K562 (cell line): ENCODE measurements around the gene OSBPL10. TPM values are rescaled to one million over a fixed set of nuclear protein-coding genes. Genes with fewer than 3 reads are reported as not detected.

Experiments
- ATAC-seq: fragments of 200-7000 bp; cut with Tn5 transposase; 3 replicates; pipeline ENCODE4 v1.9.1; 2020; ENCODE audit warnings: moderate library complexity
- BruUV-seq: library from RNA; stranded (reverse); fragments of 400-500 nt; replicated peaks from 2 replicates; lab custom pipeline; 2021; lab: Mats Ljungman, UMichigan
- CTCF ChIA-PET: fragments of 300-600 bp; formaldehyde crosslinking; extraction: SDS; loops from one replicate; lab custom pipeline; 2021; ENCODE audit warnings: low intra/inter-chr PET ratio; lab: Yijun Ruan, JAX
- POLR2A ChIA-PET: fragments of 300-600, 350-650 bp; sonication (Branson Sonifier 250); formaldehyde crosslinking; extraction: SDS; loops from one replicate; lab custom pipeline; 2021; ENCODE audit warnings: antibody characterized with exemption, inconsistent platforms; lab: Yijun Ruan, JAX
- DNase-seq, 4 experiments: peaks; one replicate each; pipeline versions ENCODE4 v3.0.0 to v3.0.0-alpha.2; 2011 to 2018; ENCODE audit warnings: low spot score in 3 of 4, mixed read lengths in 3 of 4; ENCODE audit errors: extremely low read depth in 1 of 4
- FAIRE-seq: peaks from 2 replicates; lab custom pipeline; 2011; peaks lifted over from hg19 to GRCh38; lab: Jason Lieb, UNC
- H2AFZ ChIP-seq: 2 replicates; pipeline ENCODE4 v1.6.0; 2011; ENCODE audit warnings: low read depth, low read length, control low read depth, inconsistent platforms
- H3K27ac ChIP-seq: fragments of 200-600 bp; 3 replicates; pipeline ENCODE4 v1.8.0; 2011; ENCODE audit warnings: low read depth, mild to moderate bottlenecking, control low read depth, inconsistent platforms, low read length, moderate library complexity, mixed read lengths; ENCODE audit errors: extremely low read depth
- H3K27me3 ChIP-seq, 2 experiments: fragments of 300-600 bp in 1 of 2; 2 replicates in 1 of 2; 3 replicates in 1 of 2; pipeline versions ENCODE4 v1.6.0 to v1.8.0; 2011; ENCODE audit warnings: inconsistent platforms in 2 of 2, low read length in 2 of 2, mild to moderate bottlenecking in 1 of 2, mixed read lengths in 1 of 2, moderate library complexity in 1 of 2; ENCODE audit not compliant: control insufficient read depth in 2 of 2, insufficient read depth in 2 of 2
- H3K36me3 ChIP-seq: fragments of 300-600 bp; 3 replicates; pipeline ENCODE4 v1.8.0; 2011; ENCODE audit warnings: mild to moderate bottlenecking, low read length, inconsistent platforms; ENCODE audit not compliant: control insufficient read depth, insufficient read depth
- H3K4me1 ChIP-seq, 2 experiments: fragments of 200-600 bp in 1 of 2; replicated peaks in 1 of 2; 2 replicates in 1 of 2; 3 replicates in 1 of 2; pipeline versions ENCODE4 v1.5.1 to v1.8.0; 2011; ENCODE audit warnings: inconsistent platforms in 2 of 2, low read length in 2 of 2, mild to moderate bottlenecking in 1 of 2, mixed read lengths in 1 of 2, moderate library complexity in 1 of 2; ENCODE audit not compliant: control insufficient read depth in 2 of 2, insufficient read depth in 2 of 2
- H3K4me2 ChIP-seq: 2 replicates; pipeline ENCODE4 v1.6.1; 2011; ENCODE audit warnings: low read length, control low read depth, inconsistent platforms, mixed read lengths; ENCODE audit not compliant: insufficient read depth
- H3K4me3 ChIP-seq: fragments of 200-600 bp; sonication (generic), shearing (Covaris generic); 2 replicates; pipeline ENCODE4 v1.5.1; 2016; ENCODE audit warnings: control low read depth, inconsistent platforms
- H3K79me2 ChIP-seq: fragments of 200-600 bp; 3 replicates; pipeline ENCODE4 v1.8.0; 2011; ENCODE audit warnings: low read length, inconsistent platforms; ENCODE audit not compliant: control insufficient read depth, insufficient read depth
- H3K9ac ChIP-seq, 2 experiments: 2 replicates each; pipeline versions ENCODE4 v1.6.0 to v1.6.1; 2011; ENCODE audit warnings: low read depth in 2 of 2, low read length in 2 of 2, control low read depth in 1 of 2, inconsistent platforms in 1 of 2, mild to moderate bottlenecking in 1 of 2, mixed read lengths in 1 of 2; ENCODE audit not compliant: insufficient read depth in 1 of 2
- H3K9me1 ChIP-seq: one replicate; pipeline ENCODE4 v1.6.0; 2011; ENCODE audit warnings: inconsistent platforms, mild to moderate bottlenecking, low read length, moderate library complexity; ENCODE audit not compliant: control insufficient read depth, insufficient read depth
- H3K9me3 ChIP-seq: replicated peaks from 2 replicates; pipeline ENCODE4 v1.5.1; 2011; ENCODE audit warnings: low read depth, low read length, inconsistent platforms; ENCODE audit not compliant: control insufficient read depth, insufficient read depth
- H4K20me1 ChIP-seq: replicated peaks from 2 replicates; pipeline ENCODE4 v1.6.1; 2011; ENCODE audit warnings: low read length, inconsistent platforms, mixed read lengths; ENCODE audit not compliant: control insufficient read depth, insufficient read depth
- TCF15 ChIP-seq: fragments of 250-450 bp; sonication (Bioruptor Pico); IDR thresholded peaks from 2 replicates; pipeline ENCODE4 v1.8.0; 2022; ENCODE audit warnings: moderate library complexity, mild to moderate bottlenecking, inconsistent platforms
- USF1 ChIP-seq: sonication (generic); formaldehyde crosslinking; IDR thresholded peaks from 2 replicates; pipeline ENCODE4 v1.9.0; 2022; ENCODE audit warnings: mild to moderate bottlenecking, missing genetic modification reagents
- ZNF398 ChIP-seq: fragments of 250-450 bp; sonication (Bioruptor Pico); IDR thresholded peaks from 2 replicates; pipeline ENCODE4 v1.8.0; 2021; ENCODE audit warnings: moderate library complexity, mild to moderate bottlenecking, inconsistent platforms
- ZNF445 ChIP-seq: fragments of 250-450 bp; sonication (Bioruptor Pico); IDR thresholded peaks from 2 replicates; pipeline ENCODE4 v1.4.0; 2020; ENCODE audit warnings: low read depth, mild to moderate bottlenecking, moderate library complexity
- WGBS: fragments of 100-300 bp; shearing (Covaris generic); methylation state at CpG from one replicate; pipeline ENCODE4 v1.1.6; 2016; ENCODE audit warnings: low coverage, mixed read lengths; ENCODE audit not compliant: insufficient coverage; ENCODE audit errors: missing lambda C conversion rate; 5-methylcytosine and 5-hydroxymethylcytosine counted together
- in situ Hi-C: fragments of 300-500 bp; cut with MboI; formaldehyde crosslinking; loops from 4 replicates; pipeline ENCODE4 v1.15.0; 2018; ENCODE audit warnings: inconsistent platforms, mixed read lengths
- intact Hi-C: fragments of 100-400 bp; cut with micrococcal nuclease; formaldehyde crosslinking; loops from 2 replicates; pipeline ENCODE4 v1.14.2; 2022
- polyA plus RNA-seq, 8 experiments: library from polyadenylated mRNA; depleted of rRNA in 4 of 8; stranded (reverse) in 5 of 8; unstranded in 3 of 8; fragments of >200 nt; fragmentation: Nextera tagmentation in 2 of 8; fragmentation: Illumina TruSeq in 1 of 8; extraction: Ambion mirVana in 2 of 8; extraction: Trizol in 1 of 8; gene quantifications; 2 replicates each; pipeline versions ENCODE4 v1.2.1 to v1.2.3, GENCODE V29; 2011 to 2014; ENCODE audit warnings: inconsistent platforms in 1 of 8, missing spikeins in 1 of 8
- total RNA-seq, 7 experiments: library from RNA; depleted of rRNA in 6 of 7; stranded (reverse); fragments of >200 nt in 6 of 7; fragmentation: Illumina TruSeq in 2 of 7; extraction: Trizol in 2 of 7; gene quantifications; 2 replicates each; pipeline versions ENCODE4 v1.2.1 to v1.2.3, GENCODE V29; 2011 to 2021; ENCODE audit warnings: low replicate concordance in 1 of 7

The OSBPL10 gene
- total and polyA plus RNA-seq, 9 of the 15 experiments (the other 6 are each of a cell fraction or from before 2014, with no cell fraction given): 0.03 to 0.19 (median 0.14) TPM; not detected in 2

GRCh38 chr3:31680072-31680870 is 300.8 kb downstream of the OSBPL10 start:
- no peak for TF ChIP-seq ZNF445 (CRISPR knock-in tag)
- ChIA-PET CTCF (no interaction called here), POLR2A (no interaction called here)
- WGBS: 2% methylated on average over 10 of the region's 10 CpGs
- no peaks in the 10 kb centered on the region for H3K4me1 ChIP-seq
- H2AFZ ChIP-seq: no peak overlapping the region
- H4K20me1 ChIP-seq: no peaks in the 10 kb centered on the region
- H3K9me1 ChIP-seq: no peaks in the 10 kb centered on the region
- FAIRE-seq (no peak), DNase-seq (no peak), ATAC-seq (no peak)
- H3K9me3 ChIP-seq: no peaks in the 10 kb centered on the region
- H3K4me3 ChIP-seq: no peak overlapping the region
- no peaks in the 10 kb centered on the region for H3K79me2 ChIP-seq
- in situ Hi-C loops (no loop called here), intact Hi-C loops (no loop called here)
- no peaks in the 10 kb centered on the region for H3K36me3 ChIP-seq
- peaks cover 20 to 54% of the 10 kb centered on the region in 2 experiments for H3K27me3 ChIP-seq
- no peak overlapping the region for H3K4me2 ChIP-seq
- no peak overlapping the region for H3K9ac ChIP-seq
- no TSS peak for BruUV-seq
- no peak overlapping the region for H3K27ac ChIP-seq

- H3K9ac ChIP-seq: no peak overlapping the region
- no peak overlapping the region for H3K4me2 ChIP-seq
- CTCF ChIA-PET: no interaction called here
- no peak overlapping the region for H3K27ac ChIP-seq
- H3K9me3 ChIP-seq: no peaks in the 10 kb centered on the region
- FAIRE-seq: no peak
- no peaks in the 10 kb centered on the region for H3K36me3 ChIP-seq
- H3K9me1 ChIP-seq: no peaks in the 10 kb centered on the region
- WGBS: 2% methylated on average over 8 of the region's 8 CpGs
- intact Hi-C loops (no loop called here), in situ Hi-C loops (no loop called here)
- BruUV-seq: no TSS peak
- H3K27me3 ChIP-seq: peaks cover 16 to 34% of the 10 kb centered on the region in 2 experiments
- POLR2A ChIA-PET: no interaction called here
- no peak overlapping the region for H3K4me3 ChIP-seq
- no peak for ATAC-seq
- no peaks in the 10 kb centered on the region for H3K79me2 ChIP-seq
- no peak for TF ChIP-seq USF1 (CRISPR knock-in tag)
- no peak for TF ChIP-seq ZNF398 (CRISPR knock-in tag)
- no peak for TF ChIP-seq TCF15 (CRISPR knock-in tag)
- TF ChIP-seq, all 486 proteins: peak for 0
- DNase-seq: no peak
- Histone ChIP-seq H3K4me1 (no peaks in the 10 kb centered on the region), H2AFZ (no peak overlapping the region), H4K20me1 (no peaks in the 10 kb centered on the region)
These were observed 304.5 kb downstream of the OSBPL10 start for GRCh38 chr3:31676556-31676955.
